K562 (cell line): ENCODE measurements around the gene FRRS1. TPM values are rescaled to one million over a fixed set of nuclear protein-coding genes. Genes with fewer than 3 reads are reported as not detected.

Experiments used
- ATAC-seq: fragments of 200-7000 bp; cut with Tn5 transposase; 3 replicates; pipeline ENCODE4 v1.9.1; 2020; ENCODE audit warnings: moderate library complexity
- BruUV-seq: library from RNA; stranded (reverse); fragments of 400-500 nt; replicated peaks from 2 replicates; lab custom pipeline; 2021; lab: Mats Ljungman, UMichigan
- CTCF ChIA-PET: fragments of 300-600 bp; formaldehyde crosslinking; extraction: SDS; loops from one replicate; lab custom pipeline; 2021; ENCODE audit warnings: low intra/inter-chr PET ratio; lab: Yijun Ruan, JAX
- POLR2A ChIA-PET: fragments of 300-600, 350-650 bp; sonication (Branson Sonifier 250); formaldehyde crosslinking; extraction: SDS; loops from one replicate; lab custom pipeline; 2021; ENCODE audit warnings: antibody characterized with exemption, inconsistent platforms; lab: Yijun Ruan, JAX
- DNase-seq, 4 experiments: peaks; one replicate each; pipeline versions ENCODE4 v3.0.0 to v3.0.0-alpha.2; 2011 to 2018; ENCODE audit warnings: low spot score in 3 of 4, mixed read lengths in 3 of 4; ENCODE audit errors: extremely low read depth in 1 of 4
- FAIRE-seq: peaks from 2 replicates; lab custom pipeline; 2011; peaks lifted over from hg19 to GRCh38; lab: Jason Lieb, UNC
- H2AFZ ChIP-seq: 2 replicates; pipeline ENCODE4 v1.6.0; 2011; ENCODE audit warnings: low read depth, low read length, control low read depth, inconsistent platforms
- H3K27ac ChIP-seq: fragments of 200-600 bp; 3 replicates; pipeline ENCODE4 v1.8.0; 2011; ENCODE audit warnings: low read depth, mild to moderate bottlenecking, control low read depth, inconsistent platforms, low read length, moderate library complexity, mixed read lengths; ENCODE audit errors: extremely low read depth
- H3K27me3 ChIP-seq, 2 experiments: fragments of 300-600 bp in 1 of 2; 2 replicates in 1 of 2; 3 replicates in 1 of 2; pipeline versions ENCODE4 v1.6.0 to v1.8.0; 2011; ENCODE audit warnings: inconsistent platforms in 2 of 2, low read length in 2 of 2, mild to moderate bottlenecking in 1 of 2, mixed read lengths in 1 of 2, moderate library complexity in 1 of 2; ENCODE audit not compliant: control insufficient read depth in 2 of 2, insufficient read depth in 2 of 2
- H3K36me3 ChIP-seq: fragments of 300-600 bp; 3 replicates; pipeline ENCODE4 v1.8.0; 2011; ENCODE audit warnings: mild to moderate bottlenecking, low read length, inconsistent platforms; ENCODE audit not compliant: control insufficient read depth, insufficient read depth
- H3K4me1 ChIP-seq, 2 experiments: fragments of 200-600 bp in 1 of 2; replicated peaks in 1 of 2; 2 replicates in 1 of 2; 3 replicates in 1 of 2; pipeline versions ENCODE4 v1.5.1 to v1.8.0; 2011; ENCODE audit warnings: inconsistent platforms in 2 of 2, low read length in 2 of 2, mild to moderate bottlenecking in 1 of 2, mixed read lengths in 1 of 2, moderate library complexity in 1 of 2; ENCODE audit not compliant: control insufficient read depth in 2 of 2, insufficient read depth in 2 of 2
- H3K4me2 ChIP-seq: 2 replicates; pipeline ENCODE4 v1.6.1; 2011; ENCODE audit warnings: low read length, control low read depth, inconsistent platforms, mixed read lengths; ENCODE audit not compliant: insufficient read depth
- H3K4me3 ChIP-seq: fragments of 200-600 bp; sonication (generic), shearing (Covaris generic); 2 replicates; pipeline ENCODE4 v1.5.1; 2016; ENCODE audit warnings: control low read depth, inconsistent platforms
- H3K79me2 ChIP-seq: fragments of 200-600 bp; 3 replicates; pipeline ENCODE4 v1.8.0; 2011; ENCODE audit warnings: low read length, inconsistent platforms; ENCODE audit not compliant: control insufficient read depth, insufficient read depth
- H3K9ac ChIP-seq, 2 experiments: 2 replicates each; pipeline versions ENCODE4 v1.6.0 to v1.6.1; 2011; ENCODE audit warnings: low read depth in 2 of 2, low read length in 2 of 2, control low read depth in 1 of 2, inconsistent platforms in 1 of 2, mild to moderate bottlenecking in 1 of 2, mixed read lengths in 1 of 2; ENCODE audit not compliant: insufficient read depth in 1 of 2
- H3K9me1 ChIP-seq: one replicate; pipeline ENCODE4 v1.6.0; 2011; ENCODE audit warnings: inconsistent platforms, mild to moderate bottlenecking, low read length, moderate library complexity; ENCODE audit not compliant: control insufficient read depth, insufficient read depth
- H3K9me3 ChIP-seq: replicated peaks from 2 replicates; pipeline ENCODE4 v1.5.1; 2011; ENCODE audit warnings: low read depth, low read length, inconsistent platforms; ENCODE audit not compliant: control insufficient read depth, insufficient read depth
- H4K20me1 ChIP-seq: replicated peaks from 2 replicates; pipeline ENCODE4 v1.6.1; 2011; ENCODE audit warnings: low read length, inconsistent platforms, mixed read lengths; ENCODE audit not compliant: control insufficient read depth, insufficient read depth
- BCL6 ChIP-seq: fragments of 250-450 bp; sonication (Bioruptor Pico); IDR thresholded peaks from 2 replicates; pipeline ENCODE4 v1.4.0; 2020
- C11orf30 ChIP-seq: fragments of 450-650 bp; IDR thresholded peaks from 2 replicates; pipeline ENCODE4 v1.6.1; 2016; ENCODE audit warnings: low read depth, mild to moderate bottlenecking
- CEBPB ChIP-seq: fragments of 450-650 bp; IDR thresholded peaks from 2 replicates; pipeline ENCODE4 v1.6.1; 2016; ENCODE audit warnings: missing genetic modification characterization, missing compliant biosample characterization
- HOXB6 ChIP-seq: fragments of 250-450 bp; sonication (Bioruptor Pico); IDR thresholded peaks from 2 replicates; pipeline ENCODE4 v1.5.1; 2022; ENCODE audit warnings: mild to moderate bottlenecking, borderline replicate concordance
- NFE2 ChIP-seq: IDR thresholded peaks from 2 replicates; pipeline ENCODE4 v1.6.1; 2014; ENCODE audit warnings: antibody characterized with exemption, low read depth
- OTX1 ChIP-seq: fragments of 450-650 bp; formaldehyde crosslinking; IDR thresholded peaks from 2 replicates; pipeline ENCODE4 v1.4.0; 2022; ENCODE audit warnings: mild to moderate bottlenecking
- RBM25 ChIP-seq: fragments of 200-400 bp; formaldehyde crosslinking; IDR thresholded peaks from 2 replicates; pipeline ENCODE4 v1.6.1; 2018; ENCODE audit warnings: low read length, low read depth, moderate library complexity; ENCODE audit not compliant: severe bottlenecking
- SP2 ChIP-seq: IDR thresholded peaks from 2 replicates; pipeline ENCODE4 v1.6.1; 2011; ENCODE audit warnings: mild to moderate bottlenecking, low read depth, low read length, moderate library complexity; ENCODE audit not compliant: poor library complexity, severe bottlenecking; ENCODE audit errors: extremely low read depth
- ZBTB17 ChIP-seq: fragments of 450-650 bp; formaldehyde crosslinking; IDR thresholded peaks from 2 replicates; pipeline ENCODE4 v1.4.0; 2020; ENCODE audit warnings: mild to moderate bottlenecking
- ZNF717 ChIP-seq: fragments of 250-450 bp; sonication (Bioruptor Pico); IDR thresholded peaks from 2 replicates; pipeline ENCODE4 v1.5.0; 2021
- WGBS: fragments of 100-300 bp; shearing (Covaris generic); methylation state at CpG from one replicate; pipeline ENCODE4 v1.1.6; 2016; ENCODE audit warnings: low coverage, mixed read lengths; ENCODE audit not compliant: insufficient coverage; ENCODE audit errors: missing lambda C conversion rate; 5-methylcytosine and 5-hydroxymethylcytosine counted together
- in situ Hi-C: fragments of 300-500 bp; cut with MboI; formaldehyde crosslinking; loops from 4 replicates; pipeline ENCODE4 v1.15.0; 2018; ENCODE audit warnings: inconsistent platforms, mixed read lengths
- intact Hi-C: fragments of 100-400 bp; cut with micrococcal nuclease; formaldehyde crosslinking; loops from 2 replicates; pipeline ENCODE4 v1.14.2; 2022
- polyA plus RNA-seq, 8 experiments: library from polyadenylated mRNA; depleted of rRNA in 4 of 8; stranded (reverse) in 5 of 8; unstranded in 3 of 8; fragments of >200 nt; fragmentation: Nextera tagmentation in 2 of 8; fragmentation: Illumina TruSeq in 1 of 8; extraction: Ambion mirVana in 2 of 8; extraction: Trizol in 1 of 8; gene quantifications; 2 replicates each; pipeline versions ENCODE4 v1.2.1 to v1.2.3, GENCODE V29; 2011 to 2014; ENCODE audit warnings: inconsistent platforms in 1 of 8, missing spikeins in 1 of 8
- total RNA-seq, 7 experiments: library from RNA; depleted of rRNA in 6 of 7; stranded (reverse); fragments of >200 nt in 6 of 7; fragmentation: Illumina TruSeq in 2 of 7; extraction: Trizol in 2 of 7; gene quantifications; 2 replicates each; pipeline versions ENCODE4 v1.2.1 to v1.2.3, GENCODE V29; 2011 to 2021; ENCODE audit warnings: low replicate concordance in 1 of 7
- TF ChIP-seq, protein P1 (sequence below): fragments of 250-450 bp; sonication (Bioruptor Pico); IDR thresholded peaks from 2 replicates; pipeline ENCODE4 v1.5.0; 2020; ENCODE audit warnings: mild to moderate bottlenecking
- TF ChIP-seq, protein P2 (sequence below), 2 experiments: IDR thresholded peaks in 1 of 2; conservative IDR thresholded peaks in 1 of 2; 2 replicates each; pipeline ENCODE4 v1.6.1; 2016; ENCODE audit warnings: low read depth in 2 of 2, mild to moderate bottlenecking in 1 of 2, missing compliant biosample characterization in 1 of 2, missing genetic modification characterization in 1 of 2, moderate library complexity in 1 of 2
- TF ChIP-seq, protein P3 (sequence below): fragments of 450-650 bp; IDR thresholded peaks from 2 replicates; pipeline ENCODE4 v1.6.1; 2016

The FRRS1 gene
- total and polyA plus RNA-seq, 9 of the 15 experiments (the other 6 are each of a cell fraction or from before 2014, with no cell fraction given) = 0.87 to 54.0 (median 23.7) TPM

GRCh38 chr1:99772809-99773208 is 6.4 kb upstream of the FRRS1 start:
- intact Hi-C loops (loop anchor here (2.0 to 5.0 kb wide), 2 partner anchors 34 to 262 kb away; no protein-coding TSS in a partner anchor), in situ Hi-C loops (no loop called here)
- WGBS = 37% methylated on average over 3 of the region's 3 CpGs
- ChIA-PET POLR2A (no interaction called here), CTCF (no interaction called here)
- no peaks in the 10 kb centered on the region for H3K9me1 ChIP-seq
- H4K20me1 ChIP-seq = no peaks in the 10 kb centered on the region
- no peak overlapping the region for H3K27ac ChIP-seq
- no peak overlapping the region for H2AFZ ChIP-seq
- H3K27me3 ChIP-seq = no peaks in the 10 kb centered on the region
- no peak for TF ChIP-seq HOXB6 (CRISPR knock-in tag)
- peak; percentile 37 for TF ChIP-seq C11orf30
- no peak for TF ChIP-seq BCL6 (CRISPR knock-in tag)
- TF ChIP-seq, protein P1, sequence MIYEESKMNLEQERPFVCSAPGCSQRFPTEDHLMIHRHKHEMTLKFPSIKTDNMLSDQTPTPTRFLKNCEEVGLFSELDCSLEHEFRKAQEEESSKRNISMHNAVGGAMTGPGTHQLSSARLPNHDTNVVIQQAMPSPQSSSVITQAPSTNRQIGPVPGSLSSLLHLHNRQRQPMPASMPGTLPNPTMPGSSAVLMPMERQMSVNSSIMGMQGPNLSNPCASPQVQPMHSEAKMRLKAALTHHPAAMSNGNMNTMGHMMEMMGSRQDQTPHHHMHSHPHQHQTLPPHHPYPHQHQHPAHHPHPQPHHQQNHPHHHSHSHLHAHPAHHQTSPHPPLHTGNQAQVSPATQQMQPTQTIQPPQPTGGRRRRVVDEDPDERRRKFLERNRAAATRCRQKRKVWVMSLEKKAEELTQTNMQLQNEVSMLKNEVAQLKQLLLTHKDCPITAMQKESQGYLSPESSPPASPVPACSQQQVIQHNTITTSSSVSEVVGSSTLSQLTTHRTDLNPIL (CRISPR knock-in tag) = no peak
- no peak for TF ChIP-seq ZNF717 (CRISPR knock-in tag)
- TF ChIP-seq OTX1 (CRISPR knock-in tag) = no peak
- peak; percentile 68 for TF ChIP-seq CEBPB
- no peak for TF ChIP-seq ZBTB17 (CRISPR knock-in tag)
- TF ChIP-seq, protein P2, sequence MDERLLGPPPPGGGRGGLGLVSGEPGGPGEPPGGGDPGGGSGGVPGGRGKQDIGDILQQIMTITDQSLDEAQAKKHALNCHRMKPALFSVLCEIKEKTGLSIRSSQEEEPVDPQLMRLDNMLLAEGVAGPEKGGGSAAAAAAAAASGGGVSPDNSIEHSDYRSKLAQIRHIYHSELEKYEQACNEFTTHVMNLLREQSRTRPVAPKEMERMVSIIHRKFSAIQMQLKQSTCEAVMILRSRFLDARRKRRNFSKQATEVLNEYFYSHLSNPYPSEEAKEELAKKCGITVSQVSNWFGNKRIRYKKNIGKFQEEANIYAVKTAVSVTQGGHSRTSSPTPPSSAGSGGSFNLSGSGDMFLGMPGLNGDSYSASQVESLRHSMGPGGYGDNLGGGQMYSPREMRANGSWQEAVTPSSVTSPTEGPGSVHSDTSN (CRISPR knock-in tag; IDR thresholded peaks at IDR 0.05; ENCODE audit: low read depth) = no peak
- TF ChIP-seq, protein P2 (tag; conservative IDR thresholded peaks at IDR 0.05; ENCODE audit: low read depth) = 0 out of 2 replicates have a peak, but pooled peaks have one; percentile 23
- no peak for TF ChIP-seq RBM25
- TF ChIP-seq SP2 = no peak
- TF ChIP-seq, protein P3, sequence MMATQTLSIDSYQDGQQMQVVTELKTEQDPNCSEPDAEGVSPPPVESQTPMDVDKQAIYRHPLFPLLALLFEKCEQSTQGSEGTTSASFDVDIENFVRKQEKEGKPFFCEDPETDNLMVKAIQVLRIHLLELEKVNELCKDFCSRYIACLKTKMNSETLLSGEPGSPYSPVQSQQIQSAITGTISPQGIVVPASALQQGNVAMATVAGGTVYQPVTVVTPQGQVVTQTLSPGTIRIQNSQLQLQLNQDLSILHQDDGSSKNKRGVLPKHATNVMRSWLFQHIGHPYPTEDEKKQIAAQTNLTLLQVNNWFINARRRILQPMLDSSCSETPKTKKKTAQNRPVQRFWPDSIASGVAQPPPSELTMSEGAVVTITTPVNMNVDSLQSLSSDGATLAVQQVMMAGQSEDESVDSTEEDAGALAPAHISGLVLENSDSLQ = peak; percentile 67
- peak; percentile 70 for TF ChIP-seq NFE2
- peaks cover 12 to 42% of the 10 kb centered on the region in 2 experiments for H3K4me1 ChIP-seq
- no peak overlapping the region for H3K9ac ChIP-seq
- BruUV-seq = no TSS peak
- no peaks in the 10 kb centered on the region for H3K36me3 ChIP-seq
- no peaks in the 10 kb centered on the region for H3K79me2 ChIP-seq
- no peaks in the 10 kb centered on the region for H3K9me3 ChIP-seq
- DNase-seq (no peak), FAIRE-seq (no peak), ATAC-seq (peak; percentile 16; the same call in 2 of the 3 replicates)
- H3K4me2 ChIP-seq = no peak overlapping the region
- no peak overlapping the region for H3K4me3 ChIP-seq
